ENCODE results near the gene TMTC1.

DNA sequence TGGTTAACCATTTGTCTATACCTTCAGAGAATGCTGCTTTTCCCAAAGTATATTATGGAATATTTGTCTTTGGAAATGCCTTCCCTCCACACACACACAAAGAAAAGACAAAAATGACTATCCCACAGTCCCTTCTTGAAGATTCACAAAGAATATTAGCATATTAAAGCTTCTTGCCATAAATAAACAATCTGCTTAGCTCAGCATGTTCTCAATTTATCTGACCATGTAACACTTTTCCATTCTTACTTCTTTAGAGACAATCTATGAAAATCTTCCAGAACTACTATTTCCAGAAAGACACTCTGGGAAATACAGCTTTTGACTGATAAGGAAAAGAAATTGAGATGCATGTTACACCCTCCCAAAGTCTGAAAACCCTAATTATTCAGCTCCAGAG is 227.4 kb downstream of the TMTC1 start:
- TF ChIP-seq, protein P1, sequence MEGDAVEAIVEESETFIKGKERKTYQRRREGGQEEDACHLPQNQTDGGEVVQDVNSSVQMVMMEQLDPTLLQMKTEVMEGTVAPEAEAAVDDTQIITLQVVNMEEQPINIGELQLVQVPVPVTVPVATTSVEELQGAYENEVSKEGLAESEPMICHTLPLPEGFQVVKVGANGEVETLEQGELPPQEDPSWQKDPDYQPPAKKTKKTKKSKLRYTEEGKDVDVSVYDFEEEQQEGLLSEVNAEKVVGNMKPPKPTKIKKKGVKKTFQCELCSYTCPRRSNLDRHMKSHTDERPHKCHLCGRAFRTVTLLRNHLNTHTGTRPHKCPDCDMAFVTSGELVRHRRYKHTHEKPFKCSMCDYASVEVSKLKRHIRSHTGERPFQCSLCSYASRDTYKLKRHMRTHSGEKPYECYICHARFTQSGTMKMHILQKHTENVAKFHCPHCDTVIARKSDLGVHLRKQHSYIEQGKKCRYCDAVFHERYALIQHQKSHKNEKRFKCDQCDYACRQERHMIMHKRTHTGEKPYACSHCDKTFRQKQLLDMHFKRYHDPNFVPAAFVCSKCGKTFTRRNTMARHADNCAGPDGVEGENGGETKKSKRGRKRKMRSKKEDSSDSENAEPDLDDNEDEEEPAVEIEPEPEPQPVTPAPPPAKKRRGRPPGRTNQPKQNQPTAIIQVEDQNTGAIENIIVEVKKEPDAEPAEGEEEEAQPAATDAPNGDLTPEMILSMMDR (IDR thresholded peaks at IDR 0.05 in 8 of 11, conservative IDR thresholded peaks at IDR 0.05 in 3 of 11): no peak
- no peak for TF ChIP-seq POLR2A (IDR thresholded peaks at IDR 0.05)
- no peak for TF ChIP-seq POLR2AphosphoS5 (IDR thresholded peaks at IDR 0.05)

All from spleen (tissue), 7 donors.